ENCODE results near the gene MKRN2OS.

GRCh38 chr3:12579905-12580304 is 34.6 kb upstream of the MKRN2OS start:
- TF ChIP-seq, protein P1, sequence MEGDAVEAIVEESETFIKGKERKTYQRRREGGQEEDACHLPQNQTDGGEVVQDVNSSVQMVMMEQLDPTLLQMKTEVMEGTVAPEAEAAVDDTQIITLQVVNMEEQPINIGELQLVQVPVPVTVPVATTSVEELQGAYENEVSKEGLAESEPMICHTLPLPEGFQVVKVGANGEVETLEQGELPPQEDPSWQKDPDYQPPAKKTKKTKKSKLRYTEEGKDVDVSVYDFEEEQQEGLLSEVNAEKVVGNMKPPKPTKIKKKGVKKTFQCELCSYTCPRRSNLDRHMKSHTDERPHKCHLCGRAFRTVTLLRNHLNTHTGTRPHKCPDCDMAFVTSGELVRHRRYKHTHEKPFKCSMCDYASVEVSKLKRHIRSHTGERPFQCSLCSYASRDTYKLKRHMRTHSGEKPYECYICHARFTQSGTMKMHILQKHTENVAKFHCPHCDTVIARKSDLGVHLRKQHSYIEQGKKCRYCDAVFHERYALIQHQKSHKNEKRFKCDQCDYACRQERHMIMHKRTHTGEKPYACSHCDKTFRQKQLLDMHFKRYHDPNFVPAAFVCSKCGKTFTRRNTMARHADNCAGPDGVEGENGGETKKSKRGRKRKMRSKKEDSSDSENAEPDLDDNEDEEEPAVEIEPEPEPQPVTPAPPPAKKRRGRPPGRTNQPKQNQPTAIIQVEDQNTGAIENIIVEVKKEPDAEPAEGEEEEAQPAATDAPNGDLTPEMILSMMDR (IDR thresholded peaks at IDR 0.05; ENCODE audit: low read depth, low read length): no peak
- no peak for TF ChIP-seq EZH2phosphoT487 (IDR thresholded peaks at IDR 0.05; ENCODE audit: low read depth)

Data from OCI-LY3 (cell line).